ENCODE measurements around the gene DAZAP2.
"Not testable (repeated sequence)": the region's sequence is repeated elsewhere in the genome, so short reads cannot be mapped to it uniquely, and the experiment has no call there.

Gene DAZAP2

DNA sequence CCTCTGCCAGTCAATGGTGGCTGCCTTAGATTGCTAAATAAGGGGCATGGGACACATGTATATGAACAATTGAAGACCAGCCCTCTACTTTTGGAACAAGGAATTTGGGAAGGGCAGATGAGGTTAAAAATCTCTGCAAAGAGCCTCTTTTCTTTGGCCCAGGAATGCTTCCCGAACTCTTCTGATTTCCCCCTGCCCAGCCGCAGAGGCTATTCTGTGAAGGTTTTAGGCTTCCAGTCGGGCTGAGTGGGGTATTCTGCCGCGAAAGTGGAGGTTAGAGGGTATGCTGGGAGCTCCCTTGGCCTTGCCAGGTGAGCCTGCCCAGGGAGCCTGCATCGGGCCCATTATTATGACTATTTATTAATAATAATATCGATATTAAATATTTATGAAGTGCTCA is 22.0 kb upstream of the DAZAP2 start:
- peak in 10 of 56 donors; percentile 35 to 69 (median 42) for DNase-seq

DNA sequence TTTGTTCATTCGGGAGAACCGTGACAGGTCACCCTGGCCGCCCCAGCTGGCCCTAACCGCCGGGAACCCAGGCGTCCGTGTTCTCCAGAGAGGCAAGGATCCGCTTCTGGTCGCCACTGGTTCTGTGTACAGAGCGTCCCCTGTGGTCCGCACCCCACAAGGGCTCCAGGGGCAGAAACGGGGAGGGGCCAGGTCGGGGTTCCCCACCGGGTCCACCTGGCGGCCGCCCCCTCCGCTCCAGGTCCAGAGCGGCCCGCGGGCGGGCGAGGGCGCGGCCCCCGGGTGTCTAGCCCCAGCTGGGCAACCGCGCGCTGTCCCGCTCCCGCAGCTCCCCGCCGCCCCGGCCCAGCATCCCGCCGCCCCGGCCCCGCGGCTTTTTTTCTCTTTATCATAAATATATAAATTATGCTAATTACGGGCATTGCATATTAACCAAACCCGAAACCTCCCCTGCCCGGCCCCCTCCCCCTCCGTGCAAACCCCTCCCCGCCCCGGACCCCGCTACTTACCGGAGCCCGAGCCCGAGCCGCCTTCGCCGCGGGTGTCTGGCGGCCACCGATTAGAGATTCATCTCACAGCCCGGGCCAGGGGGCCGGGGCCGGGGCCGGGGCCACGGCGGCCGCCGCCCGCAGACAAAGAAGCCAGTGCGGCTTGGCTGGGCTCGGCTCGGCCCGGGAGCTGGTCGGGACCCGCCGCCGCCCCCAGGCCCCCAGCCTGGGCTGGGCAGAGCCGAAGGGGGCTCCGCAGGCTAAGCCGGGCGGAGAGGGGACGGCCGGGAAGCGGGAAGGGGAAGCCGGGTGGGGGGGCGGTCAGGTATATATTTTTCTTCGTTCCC is 21.3 kb upstream of the DAZAP2 start:
- DNase-seq: peak in 52 of 56 donors; percentile 22 to 86 (median 63)

DNA sequence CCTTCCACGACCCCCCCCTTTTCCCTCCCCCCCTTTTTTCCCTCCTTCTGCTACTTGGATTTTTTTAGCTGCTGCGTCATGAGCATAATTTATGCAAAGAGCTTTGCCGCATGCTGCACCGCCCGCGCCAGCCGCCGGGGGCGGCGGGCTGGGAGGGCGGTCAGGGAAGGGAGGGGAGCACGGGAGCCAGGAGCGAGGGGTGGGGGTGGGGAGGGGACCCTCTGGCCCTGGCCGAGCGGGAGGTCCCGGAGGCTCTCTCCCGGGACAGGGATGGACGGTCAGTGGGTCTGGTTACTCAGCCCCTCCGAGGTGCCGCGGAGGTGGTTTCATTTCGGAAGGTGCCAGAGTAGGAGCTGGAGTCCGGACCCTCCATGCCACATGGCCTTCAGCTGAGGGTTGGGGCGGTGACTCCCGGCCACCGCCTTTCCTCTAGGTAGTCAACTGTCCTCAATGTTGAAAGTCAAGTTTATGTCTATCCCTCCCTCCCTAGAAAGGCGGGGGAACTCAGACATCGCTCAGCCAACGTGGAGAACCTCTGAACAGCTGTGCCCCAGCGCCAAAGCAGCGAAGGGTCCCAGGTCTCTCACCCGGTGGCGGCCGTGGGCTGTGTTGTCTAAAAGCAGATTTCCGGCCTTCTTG is 20.5 kb upstream of the DAZAP2 start, which contains the start of gene POU6F1:
Gene POU6F1, minus strand, starts transcription at position 95 of the 639 bp plus-strand sequence. CDS start 11,226 bp downstream, outside the sequence.
- peak in 53 of 56 donors; percentile 11 to 80 (median 64) for DNase-seq

DNA sequence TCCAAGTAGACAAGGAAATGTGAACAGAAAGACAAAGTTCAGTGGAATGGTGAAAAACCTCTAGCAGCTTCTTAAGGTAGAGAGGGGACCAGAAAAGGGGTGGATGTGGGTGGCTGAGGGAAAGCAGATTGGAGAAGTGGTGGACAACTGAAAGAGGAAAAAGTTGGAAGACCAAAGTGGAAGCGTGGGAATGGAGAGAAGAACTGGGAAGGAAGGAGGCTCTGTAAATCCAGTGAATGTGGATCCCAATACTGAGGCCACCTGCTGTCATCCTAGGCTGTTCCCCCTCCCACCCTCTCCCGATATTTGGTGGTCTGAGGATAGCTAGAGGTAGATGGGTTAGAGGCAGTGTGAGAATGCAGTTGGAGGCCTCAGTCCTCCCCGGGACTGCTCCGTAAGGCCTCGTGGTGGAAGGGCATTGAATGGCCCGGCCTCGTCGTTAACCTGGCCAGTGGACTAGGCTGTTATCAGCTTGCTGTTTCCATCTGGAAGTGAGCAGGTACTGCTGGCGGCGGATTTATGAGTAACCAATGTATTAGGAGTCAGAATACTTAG is 19.9 kb upstream of the DAZAP2 start:
- DNase-seq: no peak

DNA sequence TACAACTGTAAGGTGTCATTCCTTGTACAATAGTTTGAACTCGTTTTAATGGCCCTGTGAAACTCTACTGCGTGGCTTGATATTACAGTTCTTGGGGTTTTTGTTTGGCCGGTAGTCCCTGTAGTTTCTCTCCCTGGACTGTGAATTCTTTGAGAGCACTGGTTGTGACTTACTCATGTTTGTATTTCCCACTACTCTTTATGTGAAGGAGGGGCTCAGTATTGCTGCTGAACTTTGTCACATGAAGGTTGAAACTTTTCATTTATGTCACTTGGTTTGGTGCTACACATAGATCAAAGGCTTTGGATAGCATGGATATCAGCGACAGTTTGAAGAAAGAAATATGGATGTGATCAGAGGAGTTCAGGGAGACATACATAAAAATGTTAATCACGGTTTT is 19.3 kb upstream of the DAZAP2 start:
- DNase-seq: no peak

DNA sequence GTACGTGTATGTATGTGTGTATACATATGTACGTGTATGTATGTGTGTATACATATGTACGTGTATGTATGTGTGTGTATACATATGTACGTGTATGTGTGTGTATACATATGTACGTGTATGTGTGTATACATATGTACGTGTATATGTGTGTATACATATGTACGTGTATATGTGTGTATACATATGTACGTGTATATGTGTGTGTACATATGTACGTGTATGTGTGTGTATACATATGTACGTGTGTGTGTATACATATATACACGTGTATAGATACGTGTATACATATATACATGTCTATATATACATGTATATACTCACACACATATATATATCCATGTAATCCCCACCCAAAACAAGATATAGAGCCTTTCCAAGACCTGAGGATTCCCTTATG is 18.8 kb upstream of the DAZAP2 start:
- DNase-seq: not testable (repeated sequence)

DNA sequence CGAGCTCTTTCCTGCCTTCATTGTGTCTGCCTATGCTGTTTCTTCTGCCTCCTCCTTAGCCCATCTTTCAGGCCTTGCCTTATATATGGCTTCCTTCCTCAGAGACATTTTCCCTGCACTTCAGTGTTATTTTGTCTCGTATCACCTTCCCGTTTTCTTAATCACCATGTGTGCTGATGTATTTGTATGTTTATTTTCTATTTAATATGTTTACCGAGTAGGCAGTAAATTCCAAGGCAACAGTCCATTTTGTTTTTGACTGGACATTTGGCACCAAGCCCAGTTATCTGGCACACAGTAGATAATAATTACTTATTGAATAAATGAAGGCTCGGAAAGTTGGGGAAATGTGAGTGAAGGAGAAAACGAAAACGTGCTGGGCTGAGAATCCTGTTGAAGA is 16.2 kb upstream of the DAZAP2 start:
- DNase-seq: no peak

DNA sequence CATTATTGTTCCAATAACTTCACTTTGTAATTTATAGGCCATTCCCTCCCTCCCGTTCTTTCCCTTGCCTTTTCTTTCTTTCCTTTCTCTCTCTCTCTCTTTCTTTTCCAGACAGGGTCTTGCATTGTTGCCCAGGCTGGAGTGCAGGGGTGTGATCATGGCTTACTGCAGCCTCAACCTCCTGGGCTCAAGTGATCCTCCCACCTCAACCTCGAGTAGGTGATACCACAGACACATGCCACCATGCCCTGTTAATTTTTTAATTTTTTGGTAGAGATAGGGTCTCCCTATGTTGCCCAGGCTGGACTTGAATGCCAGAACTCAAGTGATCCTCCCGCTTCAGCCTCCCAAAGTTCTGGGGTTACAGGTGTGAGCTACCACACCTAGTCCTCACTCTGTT is 14.0 kb upstream of the DAZAP2 start:
- DNase-seq: no peak

DNA sequence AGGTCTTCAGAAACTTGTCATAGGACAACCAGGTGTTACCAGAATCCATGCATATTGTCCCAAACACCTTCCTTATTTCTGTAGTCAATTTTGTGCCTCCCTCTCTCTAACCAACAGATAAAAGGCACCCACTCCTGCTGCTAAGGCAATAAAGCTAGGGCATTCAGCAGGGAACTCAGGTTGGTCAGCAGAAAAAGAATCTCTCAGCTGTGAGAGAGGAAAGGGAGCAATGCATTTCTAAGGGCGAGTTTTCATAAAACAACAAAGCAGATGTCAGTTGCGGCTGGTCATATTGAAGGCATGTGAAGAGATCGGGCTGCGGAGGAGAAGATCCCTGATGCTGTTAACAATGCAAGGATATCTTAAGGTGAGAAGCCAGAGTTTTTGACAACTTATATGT is 13.4 kb upstream of the DAZAP2 start:
- no peak for DNase-seq

DNA sequence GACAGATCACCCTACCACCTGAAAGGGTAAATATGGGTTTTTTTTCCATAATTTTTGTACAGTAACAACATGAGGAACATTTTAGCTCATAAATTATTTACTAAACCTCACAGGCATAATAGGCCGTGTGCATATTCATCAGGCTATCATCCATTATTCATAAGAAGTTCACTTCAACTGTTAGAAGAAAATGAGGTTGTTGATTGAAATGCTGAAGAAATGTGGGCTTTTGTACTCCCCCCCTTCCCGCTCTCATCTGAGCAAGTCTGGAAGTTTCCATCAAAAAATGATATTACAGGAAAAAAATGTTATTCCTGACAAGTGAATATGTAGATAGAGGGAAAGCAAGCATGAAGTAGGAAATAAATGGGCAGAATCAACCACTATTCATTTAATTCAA is 12.9 kb upstream of the DAZAP2 start:
- DNase-seq: peak in 1 of 56 donors; percentile 6

DNA sequence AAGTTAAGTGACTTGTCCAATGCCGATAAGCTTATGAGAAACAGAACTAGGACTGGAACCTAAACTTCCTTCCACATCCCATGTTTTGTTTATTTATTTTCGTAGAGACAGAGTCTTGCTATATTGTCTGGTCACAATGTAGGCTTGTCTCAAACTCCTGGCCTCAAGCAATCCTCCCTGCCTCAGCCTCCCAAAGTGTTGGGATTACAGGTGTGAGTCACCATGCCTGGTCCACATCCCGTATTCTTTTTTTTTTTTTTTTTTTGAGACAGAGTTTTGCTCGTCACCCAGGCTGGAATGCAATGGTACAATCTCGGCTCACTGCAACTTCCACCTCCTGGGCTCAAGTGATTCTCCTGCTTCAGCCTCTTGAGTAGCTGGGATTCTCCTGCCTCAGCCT is 11.5 kb upstream of the DAZAP2 start:
- not testable (repeated sequence) for DNase-seq

DNA sequence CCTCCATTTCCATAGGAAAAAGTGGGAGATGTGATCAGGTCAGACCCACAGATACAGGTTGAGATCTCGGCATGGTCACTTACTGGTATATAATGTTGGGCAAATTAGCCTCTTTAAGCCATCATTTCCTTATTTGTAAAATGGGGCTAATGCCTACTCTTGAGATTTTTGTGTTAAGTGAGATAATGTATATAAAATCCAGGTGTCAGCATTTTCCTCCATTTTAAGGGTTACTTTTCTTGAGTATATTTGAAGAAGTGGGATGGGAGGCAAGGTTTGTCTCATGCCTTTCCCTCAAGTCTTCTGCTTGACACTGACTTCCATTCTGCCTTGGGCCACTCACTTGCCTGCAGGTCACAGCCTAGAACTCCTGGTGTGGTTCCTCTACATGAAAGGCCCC is 10.7 kb upstream of the DAZAP2 start:
- no peak for DNase-seq

DNA sequence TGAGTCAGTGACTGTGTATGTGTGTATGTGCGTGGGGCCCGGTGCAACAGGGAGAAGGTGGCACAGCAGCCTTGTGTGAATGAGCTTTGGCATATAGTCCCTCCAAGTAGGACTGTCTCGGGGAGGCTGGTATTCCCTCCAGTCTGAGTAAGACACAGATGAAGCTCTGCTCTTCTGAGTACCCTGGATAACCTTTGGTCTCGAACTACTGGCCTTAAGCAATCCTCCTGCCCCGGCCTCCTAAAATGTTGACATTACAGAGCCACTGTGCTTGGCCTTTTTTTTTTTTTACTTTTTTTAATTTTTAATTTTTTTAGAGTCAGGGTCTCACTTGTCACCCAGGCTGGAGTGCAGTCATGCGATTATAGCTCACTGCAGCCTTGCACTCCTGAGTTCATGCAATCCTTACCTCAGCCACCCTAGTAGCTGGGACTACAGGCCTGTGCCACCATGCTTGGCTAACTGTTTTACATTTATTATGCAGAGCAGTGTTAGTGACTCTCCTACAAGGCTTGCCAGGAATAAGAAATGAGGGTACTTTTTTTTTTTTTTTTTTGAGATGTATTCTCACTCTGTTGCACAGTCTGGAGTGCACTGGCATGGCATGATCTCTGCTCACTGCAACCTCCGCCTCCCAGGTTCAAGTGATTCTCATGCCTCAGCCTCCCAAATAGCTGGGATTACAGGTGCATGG is 9.4 kb upstream of the DAZAP2 start:
- DNase-seq: no peak

DNA sequence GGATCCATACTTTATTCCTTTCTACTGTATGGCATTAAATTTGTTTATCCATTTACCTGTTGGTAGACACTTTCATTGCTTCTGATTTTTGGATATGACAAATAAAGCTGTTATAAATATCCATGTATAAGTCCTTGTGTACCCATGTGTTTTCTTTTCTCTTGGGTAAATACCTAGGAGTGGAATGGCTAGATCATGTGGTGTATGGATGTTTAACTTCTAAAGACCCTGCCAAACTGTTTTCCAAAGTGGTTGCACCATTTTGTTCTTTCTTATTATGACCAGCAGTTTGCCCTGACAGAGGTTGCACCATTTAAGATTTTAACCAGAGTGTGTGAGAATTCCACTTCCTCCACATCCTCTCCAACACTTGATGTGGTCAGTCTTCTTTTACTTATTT is 6.0 kb upstream of the DAZAP2 start:
- DNase-seq: no peak

DNA sequence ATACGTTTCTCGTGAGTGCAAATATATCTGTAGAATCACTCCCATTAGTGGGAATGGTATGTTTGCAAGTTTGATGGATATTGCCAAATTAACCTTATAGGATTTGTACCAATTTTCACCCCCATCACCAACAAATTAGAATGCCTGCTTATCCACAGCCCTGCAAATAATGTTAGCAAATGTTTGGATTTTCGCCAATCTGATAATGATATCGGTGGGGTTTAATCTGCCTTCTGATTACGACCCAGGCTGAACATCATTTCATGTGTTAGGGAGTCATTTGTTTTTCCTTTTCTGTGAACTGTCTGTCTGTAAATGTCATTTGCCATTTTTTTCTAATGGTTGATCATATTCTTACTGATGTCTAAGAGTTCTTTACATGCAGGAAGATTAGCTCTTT is 4.1 kb upstream of the DAZAP2 start:
- no peak for DNase-seq

DNA sequence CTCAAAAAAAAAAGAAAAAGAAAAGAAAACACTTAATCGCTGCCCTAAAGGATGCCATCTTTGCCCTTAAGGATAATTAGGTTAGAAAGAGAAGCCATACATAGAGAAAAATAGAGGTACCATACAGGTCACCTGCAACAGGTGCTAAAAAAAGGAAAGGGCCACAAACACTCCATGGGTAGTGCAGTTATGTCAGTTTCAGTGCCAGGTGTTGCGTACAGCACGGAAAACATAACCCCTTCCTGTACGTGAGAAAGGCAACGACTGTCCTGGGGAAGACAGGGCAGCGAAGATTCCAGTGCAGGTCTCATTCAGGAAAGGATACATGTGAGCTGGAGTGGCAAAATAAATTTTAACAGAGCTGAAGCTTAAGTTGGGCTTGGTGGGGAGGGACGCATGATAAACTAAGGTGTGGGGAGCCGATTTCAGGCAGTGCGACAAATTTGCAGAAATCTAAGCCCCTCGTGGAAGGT is 553 bp upstream of the DAZAP2 start:
- peak in 1 of 56 donors; percentile 61 for DNase-seq

DNA sequence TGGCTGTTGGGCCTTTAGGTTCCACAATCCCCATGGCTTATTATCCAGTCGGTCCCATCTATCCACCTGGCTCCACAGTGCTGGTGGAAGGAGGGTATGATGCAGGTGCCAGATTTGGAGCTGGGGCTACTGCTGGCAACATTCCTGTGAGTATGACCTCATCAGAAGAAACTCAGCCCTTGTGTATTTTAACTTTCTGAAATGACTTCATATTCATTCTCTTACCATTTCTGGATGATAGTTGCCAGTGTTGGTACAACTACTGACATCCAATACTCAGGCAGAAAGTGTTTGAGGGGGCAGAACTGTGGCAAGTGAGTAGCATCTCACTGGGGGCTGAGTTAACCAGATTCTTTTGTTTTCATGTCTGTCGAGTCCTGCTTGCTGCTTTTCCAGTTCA is 2.3 kb downstream of the DAZAP2 start:
- DNase-seq: no peak

DNA sequence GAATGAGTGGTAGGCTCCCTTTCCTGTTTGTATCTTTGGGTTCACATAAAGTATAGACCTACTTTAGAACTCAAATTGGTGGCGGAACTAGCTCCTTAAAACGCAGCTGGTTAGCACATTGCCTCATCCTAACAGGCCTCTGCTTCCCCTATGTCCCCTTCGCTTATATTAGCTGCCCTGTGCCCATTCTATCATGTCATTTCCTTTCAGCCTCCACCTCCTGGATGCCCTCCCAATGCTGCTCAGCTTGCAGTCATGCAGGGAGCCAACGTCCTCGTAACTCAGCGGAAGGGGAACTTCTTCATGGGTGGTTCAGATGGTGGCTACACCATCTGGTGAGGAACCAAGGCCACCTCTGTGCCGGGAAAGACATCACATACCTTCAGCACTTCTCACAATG is 3.5 kb downstream of the DAZAP2 start:
- DNase-seq: peak in 1 of 56 donors; percentile 6

DNA sequence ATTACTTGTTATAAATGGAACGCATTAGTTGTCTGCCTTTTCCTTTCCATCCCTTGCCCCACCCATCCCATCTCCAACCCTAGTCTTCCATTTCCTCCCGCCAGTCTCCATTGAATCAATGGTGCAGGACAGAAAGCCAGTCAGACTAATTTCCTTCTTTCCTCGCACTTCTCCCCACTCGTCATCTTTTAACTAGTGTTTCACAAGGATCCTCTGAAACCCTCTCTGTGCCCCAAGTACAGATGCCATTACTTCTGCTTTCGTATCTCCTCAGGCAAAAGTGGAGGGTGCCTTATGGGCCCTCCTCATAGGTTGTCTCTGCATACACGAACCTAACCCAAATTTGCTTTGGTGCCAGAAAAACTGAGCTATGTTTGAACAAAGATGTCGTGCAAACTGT is 4.2 kb downstream of the DAZAP2 start:
- no peak for DNase-seq

DNA sequence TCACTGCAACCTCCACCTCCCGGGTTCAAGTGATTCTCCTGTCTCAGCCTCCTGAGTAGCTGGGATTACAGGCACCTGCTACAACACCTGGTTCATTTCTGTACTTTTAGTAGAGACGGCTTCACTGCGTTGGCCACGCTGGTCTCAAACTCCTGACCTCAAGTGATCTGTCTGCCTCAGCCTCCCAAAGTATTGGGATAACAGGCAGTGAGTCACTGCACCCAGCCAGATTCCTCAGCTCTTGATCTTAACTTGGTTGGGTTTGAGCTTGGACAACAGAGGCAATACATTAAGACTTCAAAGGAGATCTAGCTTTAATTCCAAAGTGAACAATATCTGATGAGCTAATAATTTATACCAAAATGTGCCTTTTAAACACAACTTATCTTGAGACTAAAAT is 5.6 kb downstream of the DAZAP2 start:
- DNase-seq: no peak

DNA sequence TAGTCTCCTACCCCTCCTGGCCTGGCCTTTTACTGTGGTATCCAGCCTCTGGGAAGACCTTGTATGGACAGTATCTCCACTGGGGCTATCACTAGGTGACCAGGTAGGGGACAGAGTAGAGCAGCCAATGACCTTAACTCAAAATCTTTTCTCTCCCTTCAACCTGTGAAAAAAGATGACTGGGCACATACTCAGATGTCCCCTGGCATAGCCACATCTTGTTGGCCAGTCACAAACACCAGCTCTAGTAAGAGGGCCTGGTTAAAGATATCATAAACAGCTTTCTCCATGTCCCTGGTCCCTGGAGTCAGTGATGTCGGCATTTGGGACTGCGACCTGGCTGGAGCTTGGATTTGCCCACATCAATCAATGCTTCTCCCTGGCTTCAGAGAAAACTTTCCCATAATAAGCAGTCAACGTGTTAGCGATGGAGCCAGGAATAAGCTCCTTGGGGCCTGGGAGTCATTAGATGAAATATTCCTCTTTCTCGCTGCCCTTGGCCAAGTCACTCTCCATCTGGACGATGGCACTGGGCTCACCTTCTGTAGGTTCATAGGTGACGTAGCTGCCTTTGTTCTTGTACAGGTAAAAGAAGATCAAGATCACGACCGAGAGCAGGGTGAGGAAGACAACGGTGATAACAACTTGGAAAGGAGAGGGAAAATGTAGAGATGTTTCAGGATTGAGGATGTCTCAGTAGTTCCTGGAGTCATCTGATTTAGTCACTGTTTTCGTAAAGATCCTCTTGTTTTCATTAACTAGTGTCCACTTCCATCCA is 7.0 kb downstream of the DAZAP2 start:
- no peak for DNase-seq
